Gastroesophageal sphincter (tissue), 3 donors: ENCODE results near the gene C1orf74.

ENCODE experiments used
- CTCF ChIP-seq, 4 experiments: fragments of 200-600 bp in 2 of 4; fragments of 450-650 bp in 2 of 4; sonication (generic) in 1 of 4; IDR thresholded peaks; one replicate each; pipeline ENCODE4 v1.5.1; 2017 to 2019; ENCODE audit warnings: antibody characterized with exemption in 4 of 4, mild to moderate bottlenecking in 2 of 4, moderate library complexity in 2 of 4
- EP300 ChIP-seq: sonication (generic); formaldehyde crosslinking; IDR thresholded peaks from one replicate; pipeline ENCODE4 v1.6.1; 2017; ENCODE audit warnings: antibody characterized with exemption, mild to moderate bottlenecking

GRCh38 chr1:209784265-209785169 is at the start of gene C1orf74:
- no peak for TF ChIP-seq EP300
- TF ChIP-seq CTCF (IDR thresholded peaks at IDR 0.05), result peak in 1 of 4 experiments; percentile 6
